Kidney epithelial cell (primary cell): Measurements from ENCODE around the gene SLC6A11. TPM values are rescaled to one million over a fixed set of nuclear protein-coding genes. Genes with fewer than 3 reads are reported as not detected.

Source experiments
- DNase-seq: peaks from one replicate; pipeline ENCODE4 v3.0.0-alpha.2; 2010; ENCODE audit warnings: low read depth
- H3K27me3 ChIP-seq: 2 replicates; pipeline ENCODE4 v1.6.0; 2011; ENCODE audit warnings: low read length; ENCODE audit not compliant: control insufficient read depth, insufficient read depth
- H3K36me3 ChIP-seq: 2 replicates; pipeline ENCODE4 v1.5.1; 2011; ENCODE audit warnings: low read length; ENCODE audit not compliant: control insufficient read depth, insufficient read depth
- H3K4me3 ChIP-seq: 2 replicates; pipeline ENCODE4 v1.5.1; 2011; ENCODE audit warnings: low read depth, mild to moderate bottlenecking, control low read depth, low read length
- total RNA-seq: library from RNA; depleted of rRNA; stranded (reverse); fragments of >200 nt; gene quantifications from 2 replicates; pipeline ENCODE4 v1.2.3, GENCODE V29; 2015
- TF ChIP-seq, protein P1 (sequence below): IDR thresholded peaks from 2 replicates; pipeline ENCODE4 v1.5.1; 2011; ENCODE audit warnings: mild to moderate bottlenecking, moderate library complexity, low read length, control low read depth, inconsistent platforms; ENCODE audit not compliant: insufficient read depth, poor library complexity, severe bottlenecking

SLC6A11 gene
- total RNA-seq, 1 donor from 2014 or later: 0.04 TPM

GRCh38 chr3:10981961-10982360 lies 165.9 kb downstream of the SLC6A11 start:
- Histone ChIP-seq H3K27me3 (peaks cover 3% of the 10 kb centered on the region), H3K36me3 (no peaks in the 10 kb centered on the region)
- DNase-seq: no peak

GRCh38 chr3:10982782-10983181 lies 166.8 kb downstream of the SLC6A11 start:
- H3K36me3 ChIP-seq: no peaks in the 10 kb centered on the region

More at GRCh38 chr3:10981961-10982360, 165.9 kb downstream of the SLC6A11 start:
- TF ChIP-seq, protein P1, sequence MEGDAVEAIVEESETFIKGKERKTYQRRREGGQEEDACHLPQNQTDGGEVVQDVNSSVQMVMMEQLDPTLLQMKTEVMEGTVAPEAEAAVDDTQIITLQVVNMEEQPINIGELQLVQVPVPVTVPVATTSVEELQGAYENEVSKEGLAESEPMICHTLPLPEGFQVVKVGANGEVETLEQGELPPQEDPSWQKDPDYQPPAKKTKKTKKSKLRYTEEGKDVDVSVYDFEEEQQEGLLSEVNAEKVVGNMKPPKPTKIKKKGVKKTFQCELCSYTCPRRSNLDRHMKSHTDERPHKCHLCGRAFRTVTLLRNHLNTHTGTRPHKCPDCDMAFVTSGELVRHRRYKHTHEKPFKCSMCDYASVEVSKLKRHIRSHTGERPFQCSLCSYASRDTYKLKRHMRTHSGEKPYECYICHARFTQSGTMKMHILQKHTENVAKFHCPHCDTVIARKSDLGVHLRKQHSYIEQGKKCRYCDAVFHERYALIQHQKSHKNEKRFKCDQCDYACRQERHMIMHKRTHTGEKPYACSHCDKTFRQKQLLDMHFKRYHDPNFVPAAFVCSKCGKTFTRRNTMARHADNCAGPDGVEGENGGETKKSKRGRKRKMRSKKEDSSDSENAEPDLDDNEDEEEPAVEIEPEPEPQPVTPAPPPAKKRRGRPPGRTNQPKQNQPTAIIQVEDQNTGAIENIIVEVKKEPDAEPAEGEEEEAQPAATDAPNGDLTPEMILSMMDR: no peak
- no peak overlapping the region for H3K4me3 ChIP-seq

GRCh38 chr3:10983219-10983916 lies 167.3 kb downstream of the SLC6A11 start:
- TF ChIP-seq, protein P1: peak; percentile 93
- DNase-seq: no peak
- Histone ChIP-seq H3K27me3 (peaks cover 3% of the 10 kb centered on the region), H3K4me3 (no peak overlapping the region), H3K36me3 (no peaks in the 10 kb centered on the region)

More at GRCh38 chr3:10982782-10983181, 166.8 kb downstream of the SLC6A11 start:
- DNase-seq: no peak
- TF ChIP-seq, protein P1: no peak
- H3K27me3 ChIP-seq: peaks cover 3% of the 10 kb centered on the region
- H3K4me3 ChIP-seq: no peak overlapping the region

DNA sequence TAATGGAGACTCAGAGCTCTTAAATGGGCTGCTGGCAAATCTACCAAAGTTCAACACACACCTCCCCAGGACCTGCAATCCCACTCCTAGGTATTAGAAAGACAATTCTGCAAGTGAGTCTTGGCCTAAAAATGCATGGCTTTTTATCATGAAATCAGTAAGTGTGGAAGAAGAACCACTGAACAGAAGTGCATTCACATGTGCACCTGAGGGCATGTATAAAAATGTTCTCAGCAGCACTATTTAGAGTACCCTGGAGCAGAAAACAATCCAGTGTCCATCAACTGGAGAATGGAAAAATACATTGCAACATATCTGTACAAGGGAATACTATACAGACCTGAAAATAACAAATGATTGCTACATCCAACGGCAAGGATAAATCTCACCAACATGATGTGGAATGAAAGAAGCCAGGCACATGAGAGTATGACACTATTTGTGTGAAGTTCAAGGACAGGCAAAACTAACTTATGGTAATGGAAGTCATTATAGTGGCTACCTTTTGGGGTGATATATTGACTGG lies 168.4 kb downstream of the SLC6A11 start:
- TF ChIP-seq, protein P1: no peak
- DNase-seq: no peak
- H3K4me3 ChIP-seq: no peak overlapping the region
- H3K36me3 ChIP-seq: no peaks in the 10 kb centered on the region
- H3K27me3 ChIP-seq: peaks cover 3% of the 10 kb centered on the region

- Histone ChIP-seq H3K27me3 (peaks cover 8% of the 10 kb centered on the region), H3K36me3 (no peaks in the 10 kb centered on the region), H3K4me3 (no peak overlapping the region)
- no peak for DNase-seq
- TF ChIP-seq, protein P1: no peak
These were observed 169.2 kb downstream of the SLC6A11 start for GRCh38 chr3:10985181-10985580.

GRCh38 chr3:10986592-10986991 lies 170.6 kb downstream of the SLC6A11 start:
- no peak for DNase-seq
- Histone ChIP-seq H3K36me3 (no peaks in the 10 kb centered on the region), H3K4me3 (no peak overlapping the region), H3K27me3 (peaks cover 16% of the 10 kb centered on the region)
- TF ChIP-seq, protein P1: no peak
